ENCODE data around the gene PSD4. TPM values are rescaled to one million over a fixed set of nuclear protein-coding genes. Genes with fewer than 3 reads are reported as not detected.

PSD4 gene
- total and polyA plus RNA-seq, 2 of the 8 experiments (the other 6 are each of a cell fraction or from before 2014, with no cell fraction given), result 0.53 to 1.2 TPM

GRCh38 chr2:113175042-113175628, 1.4 kb downstream of the PSD4 start (continued):
- TF ChIP-seq, protein P1, sequence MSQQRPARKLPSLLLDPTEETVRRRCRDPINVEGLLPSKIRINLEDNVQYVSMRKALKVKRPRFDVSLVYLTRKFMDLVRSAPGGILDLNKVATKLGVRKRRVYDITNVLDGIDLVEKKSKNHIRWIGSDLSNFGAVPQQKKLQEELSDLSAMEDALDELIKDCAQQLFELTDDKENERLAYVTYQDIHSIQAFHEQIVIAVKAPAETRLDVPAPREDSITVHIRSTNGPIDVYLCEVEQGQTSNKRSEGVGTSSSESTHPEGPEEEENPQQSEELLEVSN (IDR thresholded peaks at IDR 0.05), result no peak
- no peak for TF ChIP-seq CTBP2 (IDR thresholded peaks at IDR 0.05; ENCODE audit: borderline replicate concordance, insufficient read depth, insufficient read length, low read length)
- TF ChIP-seq SP4 (IDR thresholded peaks at IDR 0.05; ENCODE audit: low read length), result no peak
- TF ChIP-seq CHD2 (IDR thresholded peaks at IDR 0.05; ENCODE audit: low read length), result no peak
- TF ChIP-seq ZNF274 (IDR thresholded peaks at IDR 0.05; ENCODE audit: borderline replicate concordance, extremely low read depth, low read length), result no peak
- no peak for TF ChIP-seq CBX8 (IDR thresholded peaks at IDR 0.05; ENCODE audit: borderline replicate concordance, low read depth, low read length)
